Measurements from ENCODE around the gene CNTROB.

The CNTROB gene

DNA sequence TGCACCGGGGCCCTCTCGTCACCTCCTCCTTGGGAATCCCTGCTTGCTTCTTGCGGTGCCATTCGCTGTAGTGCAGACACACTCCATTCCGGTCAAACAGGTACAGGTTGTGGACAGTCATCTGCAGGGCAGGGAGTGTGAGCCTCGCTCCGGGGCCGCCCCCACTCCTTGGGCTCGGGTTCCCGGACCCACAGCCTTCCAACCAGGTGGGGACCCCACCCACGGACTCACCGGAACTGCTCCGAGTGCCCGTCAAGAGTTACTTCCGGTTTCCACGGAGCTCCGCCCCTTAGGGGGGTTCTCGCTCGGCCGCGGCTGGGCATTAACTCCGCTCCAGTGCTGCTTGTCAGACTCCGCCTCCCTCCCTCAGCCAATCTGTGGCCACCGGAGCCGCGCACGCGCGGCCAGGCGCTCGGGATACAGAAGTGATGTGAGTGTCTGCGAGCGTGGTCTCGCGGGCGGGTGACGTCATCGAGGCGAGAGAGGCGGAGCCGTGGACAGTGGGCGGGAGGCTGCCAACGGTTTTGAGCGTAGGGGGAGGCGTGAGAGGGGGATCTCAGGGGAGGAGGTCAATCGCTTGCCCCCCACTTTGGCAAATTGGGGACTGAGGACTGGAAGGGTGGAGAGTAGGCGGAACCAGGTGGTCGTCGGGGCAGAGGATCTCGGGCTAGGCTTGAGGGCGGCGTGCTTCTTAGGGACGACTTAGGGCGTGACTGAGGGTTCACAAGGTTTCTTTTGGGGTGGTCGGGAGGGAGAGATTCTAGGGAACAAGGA, at the start of gene CNTROB, which contains the start of gene TRAPPC1:
TSS of gene CNTROB (plus strand) at position 498 of the 774 bp plus-strand sequence. CDS start 874 bp downstream, outside the sequence.
TSS of gene TRAPPC1 (minus strand) at position 238 of the 774 bp plus-strand sequence. CDS start at position 121, 117 bp downstream.
- no peak for TF ChIP-seq CTCF (conservative IDR thresholded peaks at IDR 0.05; ENCODE audit: low read depth)
- DNase-seq (ENCODE audit: low spot score) = peak; percentile 99
- POLR2A ChIA-PET (ENCODE audit: low non-redundant PET) = interaction anchor here (0.5 to 1.5 kb wide), 4 partner anchors 12 to 57 kb away, joined by 3 to 4 read pairs (median 3); no protein-coding TSS in a partner anchor
- H3K27ac ChIP-seq = peak within 1 kb of the TSS; percentile 80
- CTCF ChIA-PET = interaction anchor here (0.7 to 2.0 kb wide), 8 partner anchors 13 to 715 kb away, joined by 3 to 22 read pairs (median 4); partner anchors contain the start of gene RNF227

DNA sequence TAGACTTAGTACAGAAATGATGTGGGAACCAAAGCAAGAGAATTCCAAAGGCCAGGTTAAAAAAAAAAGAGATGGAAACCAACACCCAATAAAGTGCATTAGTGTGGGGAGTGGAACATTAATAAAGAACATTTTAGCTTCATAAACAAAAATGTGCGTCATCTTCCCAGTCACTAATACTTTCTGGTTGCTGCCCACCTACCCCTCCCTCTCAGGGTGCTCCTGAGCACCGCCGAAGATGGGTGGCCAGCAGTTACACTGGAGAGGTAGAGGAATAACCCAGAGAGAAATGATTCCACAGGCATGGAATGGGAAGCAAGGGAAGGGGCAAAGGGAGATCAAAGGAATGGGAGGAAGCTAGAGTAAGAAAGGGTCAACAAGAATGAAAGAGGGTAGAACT, 49.4 kb upstream of the CNTROB start:
- POLR2A ChIA-PET (ENCODE audit: low non-redundant PET) = no interaction called here
- DNase-seq (ENCODE audit: low spot score) = no peak
- CTCF ChIA-PET = no interaction called here
- no peak for TF ChIP-seq CTCF (conservative IDR thresholded peaks at IDR 0.05; ENCODE audit: low read depth)
- no peak overlapping the region for H3K27ac ChIP-seq

- CTCF ChIA-PET = interaction anchor here (0.6 kb wide), 1 partner anchor 59 kb away, joined by 3 read pairs; no protein-coding TSS in a partner anchor
- no peak for TF ChIP-seq CTCF (conservative IDR thresholded peaks at IDR 0.05; ENCODE audit: low read depth)
- no peak for DNase-seq (ENCODE audit: low spot score)
- H3K27ac ChIP-seq = no peak overlapping the region
- POLR2A ChIA-PET (ENCODE audit: low non-redundant PET) = interaction anchor here (0.6 kb wide), 1 partner anchor 27 kb away, joined by 6 read pairs; no protein-coding TSS in a partner anchor
Measured at GRCh38 chr17:7883781-7884386, 48.1 kb upstream of the CNTROB start.

GRCh38 chr17:7884581-7885366, 47.2 kb upstream of the CNTROB start:
- ChIA-PET POLR2A (ENCODE audit: low non-redundant PET) (no interaction called here), CTCF (no interaction called here)
- H3K27ac ChIP-seq = peak overlapping the region; percentile 98
- no peak for DNase-seq (ENCODE audit: low spot score)
- no peak for TF ChIP-seq CTCF (conservative IDR thresholded peaks at IDR 0.05; ENCODE audit: low read depth)

- TF ChIP-seq CTCF (conservative IDR thresholded peaks at IDR 0.05; ENCODE audit: low read depth) = no peak
- H3K27ac ChIP-seq = peak overlapping the region; percentile 98
- CTCF ChIA-PET = interaction anchor here (0.7 kb wide), 1 partner anchor 156 kb away, joined by 3 read pairs; no protein-coding TSS in a partner anchor
- DNase-seq (ENCODE audit: low spot score) = no peak
- POLR2A ChIA-PET (ENCODE audit: low non-redundant PET) = no interaction called here
Measured at GRCh38 chr17:7885367-7886226, 46.4 kb upstream of the CNTROB start.
